ENCODE measurements around the gene HMOX1. TPM values are rescaled to one million over a fixed set of nuclear protein-coding genes. Genes with fewer than 3 reads are reported as not detected.
A peak's percentile ranks its signal among the peaks of the same experiment; 100 is the strongest.

The HMOX1 gene
- total RNA-seq, 4 donors from 2014 or later = 1.00 to 172 (median 42.7) TPM

DNA sequence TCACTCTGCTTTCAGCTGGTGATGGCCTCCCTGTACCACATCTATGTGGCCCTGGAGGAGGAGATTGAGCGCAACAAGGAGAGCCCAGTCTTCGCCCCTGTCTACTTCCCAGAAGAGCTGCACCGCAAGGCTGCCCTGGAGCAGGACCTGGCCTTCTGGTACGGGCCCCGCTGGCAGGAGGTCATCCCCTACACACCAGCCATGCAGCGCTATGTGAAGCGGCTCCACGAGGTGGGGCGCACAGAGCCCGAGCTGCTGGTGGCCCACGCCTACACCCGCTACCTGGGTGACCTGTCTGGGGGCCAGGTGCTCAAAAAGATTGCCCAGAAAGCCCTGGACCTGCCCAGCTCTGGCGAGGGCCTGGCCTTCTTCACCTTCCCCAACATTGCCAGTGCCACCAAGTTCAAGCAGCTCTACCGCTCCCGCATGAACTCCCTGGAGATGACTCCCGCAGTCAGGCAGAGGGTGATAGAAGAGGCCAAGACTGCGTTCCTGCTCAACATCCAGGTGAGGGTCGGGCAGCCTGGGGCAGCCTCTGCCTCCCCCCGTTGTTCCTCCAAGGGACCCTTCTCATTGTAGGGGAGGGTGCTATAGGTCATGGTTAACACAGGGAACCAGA, 5.9 kb downstream of the HMOX1 start:
- Histone ChIP-seq H3K27ac (no peak overlapping the region), H3K36me3 (peaks cover 0 to 5% (median 0%) of the 10 kb centered on the region in 4 donors), H3K27me3 (no peaks in the 10 kb centered on the region), H3K4me3 (no peak overlapping the region), H3K9me3 (no peaks in the 10 kb centered on the region), H3K4me1 (peaks cover 0 to 10% (median 3%) of the 10 kb centered on the region in 4 donors)
- no peak for DNase-seq
- 94 to 95% methylated on average over 3 to 18 of the region's 19 CpGs for WGBS, 2 donors (ENCODE audit: low coverage in 1 of 2)
- in situ Hi-C loops (cut with MboI; ENCODE audit: low pct_ligation_motif_present in 1 of 4, low pct_unique_long_range_greater_than_20kb in 1 of 4, low sequenced_read_pairs in 3 of 4) (no loop called here), intact Hi-C loops (cut with DNase I; ENCODE audit: low total_unique reads) (no loop called here)
- no peak for TF ChIP-seq EP300 (IDR thresholded peaks at IDR 0.05; ENCODE audit: low read depth)
- TF ChIP-seq, protein P1, sequence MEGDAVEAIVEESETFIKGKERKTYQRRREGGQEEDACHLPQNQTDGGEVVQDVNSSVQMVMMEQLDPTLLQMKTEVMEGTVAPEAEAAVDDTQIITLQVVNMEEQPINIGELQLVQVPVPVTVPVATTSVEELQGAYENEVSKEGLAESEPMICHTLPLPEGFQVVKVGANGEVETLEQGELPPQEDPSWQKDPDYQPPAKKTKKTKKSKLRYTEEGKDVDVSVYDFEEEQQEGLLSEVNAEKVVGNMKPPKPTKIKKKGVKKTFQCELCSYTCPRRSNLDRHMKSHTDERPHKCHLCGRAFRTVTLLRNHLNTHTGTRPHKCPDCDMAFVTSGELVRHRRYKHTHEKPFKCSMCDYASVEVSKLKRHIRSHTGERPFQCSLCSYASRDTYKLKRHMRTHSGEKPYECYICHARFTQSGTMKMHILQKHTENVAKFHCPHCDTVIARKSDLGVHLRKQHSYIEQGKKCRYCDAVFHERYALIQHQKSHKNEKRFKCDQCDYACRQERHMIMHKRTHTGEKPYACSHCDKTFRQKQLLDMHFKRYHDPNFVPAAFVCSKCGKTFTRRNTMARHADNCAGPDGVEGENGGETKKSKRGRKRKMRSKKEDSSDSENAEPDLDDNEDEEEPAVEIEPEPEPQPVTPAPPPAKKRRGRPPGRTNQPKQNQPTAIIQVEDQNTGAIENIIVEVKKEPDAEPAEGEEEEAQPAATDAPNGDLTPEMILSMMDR (IDR thresholded peaks at IDR 0.05) = no peak
- no peak for TF ChIP-seq POLR2A (IDR thresholded peaks at IDR 0.05)
- no peak for TF ChIP-seq POLR2AphosphoS5 (IDR thresholded peaks at IDR 0.05)

GRCh38 chr22:35390933-35391332, 10.0 kb downstream of the HMOX1 start:
- TF ChIP-seq, protein P1 (IDR thresholded peaks at IDR 0.05) = no peak
- no peak for TF ChIP-seq POLR2AphosphoS5 (IDR thresholded peaks at IDR 0.05)
- no peak for TF ChIP-seq EP300 (IDR thresholded peaks at IDR 0.05; ENCODE audit: low read depth)
- no peak for TF ChIP-seq POLR2A (IDR thresholded peaks at IDR 0.05)
- Histone ChIP-seq H3K4me3 (no peak overlapping the region), H3K4me1 (peaks cover 0 to 12% (median 2%) of the 10 kb centered on the region in 4 donors), H3K9me3 (no peaks in the 10 kb centered on the region), H3K27me3 (no peaks in the 10 kb centered on the region), H3K36me3 (peaks cover 0 to 5% (median 0%) of the 10 kb centered on the region in 4 donors), H3K27ac (no peak overlapping the region)
- intact Hi-C loops (cut with DNase I; ENCODE audit: low total_unique reads) (no loop called here), in situ Hi-C loops (cut with MboI; ENCODE audit: low pct_ligation_motif_present in 1 of 4, low pct_unique_long_range_greater_than_20kb in 1 of 4, low sequenced_read_pairs in 3 of 4) (no loop called here)
- 82% methylated on average over 5 of the region's 5 CpGs; no CpG with 5 or more reads in 1 of the 2 donors for WGBS, 2 donors (ENCODE audit: low coverage in 1 of 2)
- no peak for DNase-seq

DNA sequence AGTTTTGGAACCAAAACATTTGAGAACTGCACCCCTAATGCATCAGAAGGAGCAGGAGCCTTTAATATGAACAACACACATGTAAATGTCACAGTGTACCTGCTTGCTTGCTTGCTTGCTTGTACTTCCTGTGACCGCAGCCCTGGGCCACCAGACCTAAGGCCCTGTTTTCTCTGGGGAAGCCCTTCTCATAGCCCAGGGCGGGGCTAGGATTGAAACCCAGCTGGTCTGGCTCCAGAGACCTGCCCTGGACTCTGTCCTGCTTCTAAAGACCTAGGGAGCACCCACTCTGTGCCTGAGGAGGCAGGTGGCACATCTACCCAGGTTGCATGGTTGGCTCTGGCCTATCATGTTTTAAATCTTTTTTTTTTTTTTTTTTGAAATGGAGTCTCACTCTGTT, 11.5 kb downstream of the HMOX1 start:
- no peaks in the 10 kb centered on the region for H3K9me3 ChIP-seq
- TF ChIP-seq, protein P1 (IDR thresholded peaks at IDR 0.05) = no peak
- peaks cover 0 to 16% (median 3%) of the 10 kb centered on the region in 4 donors for H3K4me1 ChIP-seq
- in situ Hi-C loops (cut with MboI; ENCODE audit: low pct_ligation_motif_present in 1 of 4, low pct_unique_long_range_greater_than_20kb in 1 of 4, low sequenced_read_pairs in 3 of 4) (no loop called here), intact Hi-C loops (cut with DNase I; ENCODE audit: low total_unique reads) (no loop called here)
- peaks cover 0 to 5% (median 0%) of the 10 kb centered on the region in 4 donors for H3K36me3 ChIP-seq
- peak; percentile 72 for DNase-seq
- H3K27ac ChIP-seq = peak overlapping the region in 2 of 4 donors; percentile 2 to 9
- WGBS, 2 donors (ENCODE audit: low coverage in 1 of 2) = 53% methylated on average over 2 of the region's 2 CpGs; no CpG with 5 or more reads in 1 of the 2 donors
- no peaks in the 10 kb centered on the region for H3K27me3 ChIP-seq
- no peak overlapping the region for H3K4me3 ChIP-seq

- Histone ChIP-seq H3K4me1 (peaks cover 0 to 25% (median 5%) of the 10 kb centered on the region in 4 donors), H3K27ac (no peak overlapping the region), H3K9me3 (no peaks in the 10 kb centered on the region), H3K27me3 (no peaks in the 10 kb centered on the region), H3K4me3 (no peak overlapping the region), H3K36me3 (peaks cover 0 to 5% (median 0%) of the 10 kb centered on the region in 4 donors)
- 80% methylated on average over 16 of the region's 16 CpGs; no CpG with 5 or more reads in 1 of the 2 donors for WGBS, 2 donors (ENCODE audit: low coverage in 1 of 2)
- in situ Hi-C loops (cut with MboI; ENCODE audit: low pct_ligation_motif_present in 1 of 4, low pct_unique_long_range_greater_than_20kb in 1 of 4, low sequenced_read_pairs in 3 of 4) = no loop called here
- intact Hi-C loops (cut with DNase I; ENCODE audit: low total_unique reads) = no loop called here
- DNase-seq = no peak
- TF ChIP-seq, protein P1 (IDR thresholded peaks at IDR 0.05) = no peak
These were observed 12.5 kb downstream of the HMOX1 start for GRCh38 chr22:35393116-35394010.

Data from transverse colon (tissue), 4 donors.